NOMO-1 (cell line): ENCODE results near the gene OXSR1.
A peak's percentile ranks its signal among the peaks of the same experiment; 100 is the strongest.
"Not testable (repeated sequence)": the region's sequence is repeated elsewhere in the genome, so short reads cannot be mapped to it uniquely, and the experiment has no call there.

Experiments
- DNase-seq, 2 experiments: peaks; one replicate each; lab custom pipeline; 2025; ENCODE audit not compliant: unreplicated experiment in 2 of 2; lab: John Stamatoyannopoulos, UW

Gene OXSR1

DNA sequence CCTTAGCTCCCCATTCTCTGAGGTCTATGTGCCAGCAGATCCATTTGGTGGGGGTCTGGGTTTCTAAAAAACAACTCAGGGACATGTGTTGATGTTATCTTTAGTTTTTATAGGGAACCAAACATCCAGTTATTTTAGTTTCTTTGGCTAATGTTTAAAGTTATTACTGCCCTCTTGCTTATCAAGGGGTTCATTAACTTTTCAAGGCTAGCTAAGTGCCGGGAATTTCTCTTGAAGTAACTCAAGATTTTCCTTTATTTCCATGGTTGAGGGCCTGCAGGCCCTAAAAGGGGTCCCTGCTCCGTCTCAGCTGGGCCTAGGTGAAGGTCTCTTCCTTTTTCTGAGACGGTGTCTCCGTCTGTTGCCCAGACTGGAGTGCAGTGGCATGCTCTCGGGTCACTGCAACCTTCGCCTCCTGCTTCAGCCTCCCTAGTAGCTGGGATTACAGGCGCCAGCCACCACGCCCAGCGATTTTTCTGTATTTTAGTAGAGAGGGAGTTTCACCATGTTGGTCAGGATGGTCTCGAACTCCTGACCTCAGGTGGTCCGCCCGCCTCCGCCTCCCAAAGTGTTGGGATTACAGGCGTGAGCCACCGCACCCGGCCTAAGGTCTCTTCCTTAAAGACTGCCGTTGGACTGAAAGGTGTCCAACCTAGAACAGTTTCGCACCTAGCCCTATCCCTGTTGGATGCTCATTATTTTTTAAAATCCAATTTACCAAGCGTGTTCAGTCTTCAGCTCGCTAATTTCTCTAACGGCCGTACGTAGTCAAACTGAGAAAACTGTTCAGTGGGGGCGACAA, 1.3 kb upstream of the OXSR1 start:
- DNase-seq = no peak

DNA sequence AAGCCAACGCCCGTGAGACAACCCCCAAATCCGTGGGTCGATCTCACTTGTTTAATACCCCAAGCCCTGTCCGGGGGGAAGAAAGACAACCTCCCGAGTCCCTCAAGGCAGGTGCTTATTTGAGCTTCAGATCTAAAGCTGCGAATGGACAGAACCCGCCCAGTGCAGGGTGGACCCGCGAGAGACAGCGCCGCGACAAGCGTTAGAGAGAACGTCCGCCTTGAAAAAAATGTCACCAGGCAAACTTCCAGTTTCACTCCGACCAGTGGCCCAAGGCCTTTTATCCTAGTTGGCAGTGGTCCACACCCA, 740 bp upstream of the OXSR1 start:
- no peak for DNase-seq

DNA sequence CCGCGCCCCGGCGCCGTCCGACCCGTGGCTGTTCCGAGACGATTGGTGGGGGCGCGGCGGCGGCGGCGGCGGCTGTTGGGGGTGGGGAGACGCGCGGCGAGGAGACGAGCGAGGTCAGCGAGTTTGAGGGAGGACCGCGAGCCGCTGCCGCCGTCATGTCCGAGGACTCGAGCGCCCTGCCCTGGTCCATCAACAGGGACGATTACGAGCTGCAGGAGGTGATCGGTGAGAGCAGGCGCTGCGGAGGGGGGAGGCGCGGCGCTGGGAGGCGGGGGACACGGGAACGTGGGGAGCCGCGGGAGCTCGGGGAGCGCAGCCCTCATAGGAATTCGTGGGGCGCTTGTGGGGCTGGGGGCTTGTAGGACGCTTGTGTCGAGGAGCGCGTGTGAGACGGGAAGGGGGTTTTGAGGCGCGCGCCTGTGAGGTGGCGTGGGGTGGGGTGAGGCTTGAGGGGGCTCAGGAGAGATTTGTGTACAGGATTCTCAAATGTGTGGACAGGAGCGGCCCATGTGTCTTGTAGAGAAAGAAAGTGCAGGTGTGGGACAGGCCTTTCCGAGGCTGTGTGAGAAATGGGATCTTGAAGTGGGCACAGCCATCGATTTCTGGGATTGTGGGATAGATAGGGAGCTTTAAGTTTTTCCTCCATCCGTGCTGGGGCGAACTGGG, 518 bp downstream of the OXSR1 start:
- DNase-seq = no peak

DNA sequence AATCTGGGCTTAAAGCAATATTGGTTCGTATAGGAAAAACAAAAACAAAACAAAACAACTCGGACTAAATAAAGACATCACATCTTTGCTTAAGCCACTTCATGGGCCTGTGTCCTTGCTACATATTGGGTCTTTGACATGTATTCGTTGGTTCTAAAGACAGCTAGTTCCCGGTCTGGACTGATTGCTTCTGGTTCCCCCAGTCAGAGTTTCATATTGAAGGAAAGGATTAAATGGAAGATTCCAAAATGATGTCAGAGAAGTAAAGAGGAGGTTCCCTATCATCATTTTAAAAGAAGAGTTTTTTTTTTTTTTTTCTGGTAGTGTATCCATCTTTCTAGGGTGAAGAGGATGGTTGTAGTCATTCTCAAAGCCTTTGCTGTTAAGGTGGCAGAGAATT, 2.3 kb downstream of the OXSR1 start:
- DNase-seq = no peak

DNA sequence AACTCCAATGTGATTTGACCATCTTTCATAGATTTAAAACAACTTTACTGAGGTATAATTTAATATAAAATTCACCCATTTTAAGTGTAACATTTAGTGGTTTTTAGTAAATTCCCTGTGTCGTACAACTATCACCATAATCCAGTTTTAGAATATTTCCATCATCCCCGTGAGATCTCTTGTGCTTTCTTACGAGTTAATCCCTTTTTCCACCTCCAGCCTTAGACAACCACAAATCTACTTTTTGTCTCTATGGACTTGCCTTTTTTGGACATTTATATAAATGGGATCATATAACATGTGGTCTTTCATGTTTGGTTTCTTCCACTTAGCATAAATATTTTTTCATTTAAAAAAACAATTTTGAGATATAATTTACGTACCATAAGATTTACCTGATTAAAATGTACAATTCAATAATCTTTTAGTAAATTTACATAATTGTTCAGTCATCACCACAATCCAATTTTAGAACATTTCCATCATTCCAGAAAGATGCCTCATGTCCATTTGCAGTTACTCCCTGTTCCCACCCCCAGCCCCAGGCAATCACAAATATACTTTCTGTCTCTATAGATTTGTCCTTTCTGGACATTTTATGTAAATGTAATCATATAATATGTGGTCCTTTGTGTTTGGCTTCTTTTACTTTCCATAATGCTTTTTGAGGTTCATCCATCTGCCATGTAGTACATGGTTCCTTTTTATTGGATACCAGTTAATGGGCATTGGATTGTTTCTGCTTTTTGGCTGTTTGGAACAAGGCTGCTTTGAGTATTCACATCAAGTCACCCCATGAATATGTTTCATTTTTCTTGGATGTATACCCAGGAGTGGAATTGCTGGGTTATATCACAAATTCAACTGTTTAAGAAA, 3.1 kb downstream of the OXSR1 start:
- no peak for DNase-seq

DNA sequence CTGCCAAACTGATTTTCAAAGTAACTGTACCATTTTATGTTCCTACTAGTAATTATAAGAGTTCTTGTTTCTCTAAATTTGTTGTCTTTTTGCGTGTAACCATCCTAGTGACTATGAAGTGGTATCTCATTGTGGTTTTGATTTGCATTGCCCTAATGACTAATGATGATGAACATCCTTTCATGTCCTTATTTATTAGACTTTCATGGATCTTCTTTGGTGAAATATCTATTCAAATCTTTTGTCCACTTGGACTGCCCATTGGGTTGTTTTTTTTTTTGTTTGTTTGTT, 3.6 kb downstream of the OXSR1 start:
- DNase-seq = no peak

DNA sequence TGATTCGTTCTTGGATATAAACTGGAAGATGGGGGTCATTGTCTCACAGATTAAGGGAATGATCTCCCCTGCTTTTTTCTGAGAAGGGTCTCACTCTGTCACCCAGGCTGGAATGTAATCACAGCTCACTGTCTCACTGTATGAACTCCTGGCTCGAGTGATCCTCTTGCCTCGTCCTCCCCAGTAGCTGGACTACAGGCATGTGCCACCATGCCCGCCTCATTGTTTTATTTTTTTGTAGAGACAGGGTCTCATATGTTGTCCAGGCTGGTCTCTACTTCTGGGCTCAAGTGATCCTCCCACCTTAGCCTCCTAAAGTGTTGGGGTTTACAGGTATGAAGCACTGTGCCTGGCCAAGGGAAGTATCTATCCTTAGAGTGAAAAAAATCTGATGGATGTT, 5.4 kb downstream of the OXSR1 start:
- no peak for DNase-seq

DNA sequence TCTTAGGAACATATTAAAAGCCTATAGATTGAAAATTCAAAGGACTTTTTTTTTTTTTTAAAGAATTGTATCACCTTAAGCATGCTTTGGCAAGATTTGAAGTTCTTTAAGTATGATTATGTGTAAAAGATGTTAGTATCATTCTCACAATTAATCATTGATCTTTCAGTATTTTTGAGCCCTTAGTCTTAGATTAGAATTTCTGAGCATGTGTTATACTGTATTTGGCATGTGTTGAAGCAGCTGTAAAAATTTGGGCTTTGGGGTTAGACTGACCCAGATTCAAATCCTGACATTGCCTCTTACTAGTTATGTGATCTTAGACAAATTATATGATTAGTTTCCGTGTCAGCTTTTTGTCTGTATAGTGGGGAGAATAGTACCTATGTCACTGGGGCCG, 6.3 kb downstream of the OXSR1 start:
- DNase-seq = no peak

DNA sequence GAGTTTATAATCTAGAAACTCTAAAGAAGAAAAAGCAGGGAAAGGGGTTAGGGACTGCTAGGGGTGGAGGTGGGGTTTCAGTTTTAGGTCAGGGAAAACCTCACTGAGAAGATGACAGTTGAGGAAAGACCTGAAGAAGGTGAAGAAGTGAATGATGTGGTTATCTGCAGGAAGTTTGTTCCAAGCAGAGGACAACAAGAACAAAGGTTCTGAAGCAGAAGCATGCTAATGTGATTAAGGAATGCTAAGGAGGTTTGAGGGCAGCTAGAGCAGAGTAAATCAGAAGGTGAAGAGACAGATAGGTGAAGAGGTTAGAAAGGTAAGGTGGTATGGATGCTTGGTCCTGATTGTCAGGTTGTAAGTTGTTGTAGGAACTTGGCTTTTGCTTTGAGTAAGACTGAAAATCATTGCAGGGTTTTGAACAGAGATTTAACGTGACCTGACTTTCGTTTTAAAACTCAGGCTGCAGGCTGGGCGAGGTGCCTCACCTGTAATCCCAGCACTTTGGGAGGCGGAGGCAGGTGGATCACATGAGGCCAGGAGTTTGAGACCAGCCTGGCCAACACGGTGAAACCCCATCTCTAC, 8.6 kb downstream of the OXSR1 start:
- no peak for DNase-seq

DNA sequence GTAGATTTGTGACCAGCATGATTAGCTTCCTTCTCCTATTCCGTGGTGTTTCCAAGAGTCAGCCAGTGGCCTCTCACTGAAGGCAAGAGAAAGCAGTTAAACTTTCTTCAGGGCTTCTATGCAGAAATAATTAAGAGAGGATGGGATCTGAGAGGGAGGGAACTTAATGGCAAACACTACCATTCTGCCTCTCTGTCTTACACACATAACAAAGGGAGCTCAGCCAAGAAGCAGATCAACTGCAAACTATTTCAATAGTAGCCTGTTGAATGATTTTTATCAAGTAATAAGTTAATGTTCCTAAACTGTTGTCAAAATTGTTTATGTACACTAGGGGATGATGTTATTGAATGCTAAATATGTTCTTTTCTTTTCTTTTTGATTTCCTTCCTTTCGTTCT, 11.8 kb downstream of the OXSR1 start:
- DNase-seq = no peak

DNA sequence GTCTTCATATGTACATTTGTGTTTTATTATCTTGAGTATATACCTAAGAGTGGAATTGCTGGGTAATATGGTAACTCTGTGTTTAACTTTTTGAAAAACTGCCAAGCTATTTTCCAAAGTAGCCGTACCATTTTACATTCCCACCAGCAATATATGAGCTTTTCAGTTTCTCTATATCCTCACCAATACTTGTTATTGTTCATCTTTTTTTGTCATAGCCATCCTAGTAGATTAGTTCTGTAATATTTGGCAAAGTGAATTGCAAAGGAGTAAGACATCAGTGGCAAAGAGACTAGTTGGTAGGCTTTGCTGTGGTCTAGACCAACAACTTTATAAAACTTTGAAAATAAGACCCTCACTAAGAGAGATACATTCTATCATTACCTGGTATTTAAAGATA, 21.4 kb downstream of the OXSR1 start:
- DNase-seq = no peak

DNA sequence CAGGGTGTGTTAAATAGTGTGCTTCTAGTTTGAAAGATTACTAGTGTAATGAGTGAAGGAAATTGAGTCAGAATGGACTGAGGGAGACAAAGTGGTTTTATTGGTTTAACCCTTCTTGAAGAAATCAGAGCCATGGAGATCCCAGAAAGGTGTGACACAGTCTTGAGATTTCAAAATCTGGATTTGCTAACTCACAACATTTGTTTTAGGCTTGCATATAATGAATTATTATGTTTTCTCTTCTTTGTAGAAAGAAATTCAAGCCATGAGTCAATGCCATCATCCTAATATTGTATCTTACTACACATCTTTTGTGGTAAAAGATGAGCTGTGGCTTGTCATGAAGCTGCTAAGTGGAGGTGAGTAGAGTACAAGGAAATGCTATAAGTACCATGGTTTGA, 25.1 kb downstream of the OXSR1 start:
- no peak for DNase-seq

DNA sequence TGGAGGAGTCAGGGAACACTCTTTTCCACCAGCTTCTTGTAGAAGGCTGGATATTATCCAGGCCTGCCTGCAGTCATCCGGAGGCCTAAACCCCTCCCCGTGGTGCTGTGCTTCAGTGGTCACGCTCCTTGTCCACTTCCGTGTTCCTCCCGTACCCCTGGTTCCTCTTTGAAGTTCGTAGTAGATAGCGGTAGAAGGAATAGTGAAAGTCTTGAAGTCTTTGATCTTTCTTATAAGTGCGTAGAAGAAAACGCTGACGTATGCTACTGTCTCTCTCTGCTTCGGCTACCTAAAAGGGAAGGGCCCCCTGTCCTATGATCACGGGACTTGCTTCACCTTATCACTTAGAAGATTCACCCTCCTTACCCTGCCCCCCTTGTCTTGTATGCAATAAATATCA, 37.6 kb downstream of the OXSR1 start:
- DNase-seq = not testable (repeated sequence)

DNA sequence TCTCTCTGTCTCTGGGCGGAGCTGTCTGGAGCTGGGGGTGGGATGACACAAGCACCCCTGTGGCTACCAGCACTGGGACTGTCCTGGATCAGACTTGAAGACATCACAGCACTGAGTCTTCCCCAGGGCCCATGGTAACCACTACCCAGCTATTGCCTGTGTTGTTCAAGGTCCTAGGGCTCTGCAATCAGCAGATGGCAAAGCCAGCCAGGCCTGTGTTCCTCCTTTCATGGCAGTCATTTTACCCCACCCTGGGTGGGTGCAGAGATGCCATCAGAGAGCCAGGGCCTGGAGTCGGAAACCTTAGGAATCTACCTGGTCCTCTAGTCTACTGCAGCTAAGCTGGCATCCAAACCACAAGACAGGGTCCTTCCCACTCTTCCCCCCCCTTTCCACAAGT, 38.4 kb downstream of the OXSR1 start:
- no peak for DNase-seq

DNA sequence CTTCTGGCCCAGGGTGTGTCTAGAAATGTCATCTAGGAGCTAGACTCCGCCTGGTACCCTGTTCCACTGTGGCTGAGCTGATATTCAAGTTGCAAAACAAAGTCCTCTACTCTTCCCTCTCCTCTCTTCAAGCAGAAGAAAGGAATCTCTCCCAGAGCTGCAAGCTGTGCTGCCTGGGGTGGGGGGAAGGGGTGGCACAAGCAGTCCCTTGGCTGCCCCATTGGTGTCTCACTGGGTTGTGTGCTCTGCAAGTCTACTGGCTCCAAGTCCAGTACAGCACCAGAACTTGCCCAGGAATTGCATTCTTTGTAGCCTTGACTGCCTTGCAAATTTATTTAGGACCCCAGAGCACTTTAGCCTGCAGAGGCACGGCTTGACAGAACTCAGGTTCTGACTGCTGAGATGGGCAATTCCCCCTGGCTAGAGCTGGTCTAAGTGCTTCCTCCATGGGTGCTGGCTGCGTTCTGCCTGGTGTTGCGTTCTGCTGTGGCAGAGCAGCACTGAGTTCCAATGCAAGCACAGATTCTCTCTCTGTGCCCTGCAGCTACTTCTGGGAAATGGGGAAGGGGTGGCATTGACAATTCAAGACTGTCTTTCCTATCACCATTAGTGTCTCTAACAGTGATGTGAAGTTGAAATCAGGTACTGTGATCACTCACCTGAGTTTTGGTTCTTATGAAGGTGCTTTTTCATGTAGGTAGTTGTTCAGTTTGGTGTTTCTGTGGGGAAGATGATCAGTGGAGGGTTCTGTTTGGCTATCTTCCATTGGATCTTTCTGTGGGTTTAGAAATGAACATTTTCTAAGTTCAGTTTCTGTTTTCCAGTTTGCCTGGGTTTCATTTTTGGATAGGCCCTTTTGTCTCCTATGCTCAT, 39.5 kb downstream of the OXSR1 start:
- no peak for DNase-seq

DNA sequence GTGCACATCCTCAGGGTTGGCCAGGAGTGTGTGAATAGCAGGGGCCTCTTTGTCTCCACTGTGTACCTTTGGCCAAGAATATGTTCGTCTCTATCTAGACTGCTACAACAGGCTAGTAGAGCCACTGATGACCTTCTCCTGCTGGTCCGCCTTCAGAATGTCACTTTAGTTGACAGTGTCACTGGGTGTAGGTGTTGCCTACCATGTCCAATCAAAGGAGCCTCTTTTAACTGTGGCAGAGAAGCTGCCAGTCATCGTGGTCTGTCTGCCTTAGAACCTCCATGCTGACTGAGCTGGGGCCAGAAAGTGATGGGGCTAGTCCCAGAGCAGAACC, 40.1 kb downstream of the OXSR1 start:
- no peak for DNase-seq

DNA sequence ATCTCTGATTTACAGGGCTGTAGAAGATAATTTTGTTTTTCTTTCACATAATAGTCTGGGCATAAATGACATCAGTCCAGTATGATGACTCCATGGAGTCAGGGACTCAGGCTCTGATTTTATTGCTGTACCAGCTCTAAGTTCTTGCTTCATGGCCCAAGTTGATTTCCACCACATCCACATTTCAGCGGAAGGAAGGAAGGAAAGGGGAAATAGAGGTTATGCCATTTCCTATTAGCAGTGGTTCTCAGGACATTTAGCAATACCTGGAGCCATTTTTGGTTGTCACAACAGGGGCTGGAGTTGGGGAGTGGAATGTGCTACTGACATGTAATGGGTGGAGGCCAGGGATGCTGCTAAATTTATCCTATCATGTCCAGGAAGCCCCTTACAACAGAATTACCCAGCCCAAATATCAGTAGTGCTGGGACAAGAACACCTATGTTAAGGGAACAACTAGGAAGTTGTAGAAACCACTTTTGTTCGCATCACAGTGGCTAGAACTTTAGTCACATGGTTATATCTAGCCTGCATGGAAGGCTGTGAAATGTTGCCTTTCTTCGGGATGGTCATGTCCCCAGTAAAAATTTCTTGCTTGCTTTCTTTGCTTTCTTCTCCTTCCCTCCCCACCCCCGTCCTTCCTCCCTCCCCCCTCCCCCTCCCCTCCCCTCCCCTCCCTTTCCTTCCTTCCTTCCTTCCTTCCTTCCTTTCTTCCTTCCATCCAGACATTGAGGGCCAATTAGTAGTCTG, 42.1 kb downstream of the OXSR1 start:
- DNase-seq = peak; percentile 16 to 22

DNA sequence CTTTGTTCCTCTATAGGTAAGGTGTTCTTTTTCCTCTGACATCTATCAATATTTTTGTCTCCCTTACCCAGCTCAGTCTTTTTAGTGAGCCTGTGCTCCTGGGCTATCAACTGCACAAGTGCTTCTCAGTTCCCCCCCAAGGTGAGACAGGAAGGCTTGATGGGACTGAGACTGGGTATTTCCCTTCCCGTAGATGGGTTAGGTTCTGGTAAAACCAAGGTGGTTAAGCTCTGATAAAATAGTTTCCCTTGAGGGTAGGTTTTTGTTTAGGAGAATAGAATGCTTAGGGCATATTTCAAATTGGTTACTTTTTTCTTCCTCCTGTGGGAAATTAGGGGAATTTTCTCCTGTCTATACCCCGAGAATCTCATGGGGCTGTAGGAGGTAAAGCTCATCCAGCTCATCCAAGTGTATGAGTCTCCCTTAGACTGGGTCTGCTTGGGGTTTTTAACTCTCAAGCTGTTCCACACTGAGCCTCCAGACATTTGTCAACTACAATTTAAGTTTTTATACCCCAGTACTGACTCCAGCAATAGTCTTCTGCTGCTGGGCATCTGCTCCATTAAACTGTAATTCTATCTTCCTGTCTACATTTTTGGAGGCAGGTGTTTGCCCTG, 44.9 kb downstream of the OXSR1 start:
- no peak for DNase-seq

DNA sequence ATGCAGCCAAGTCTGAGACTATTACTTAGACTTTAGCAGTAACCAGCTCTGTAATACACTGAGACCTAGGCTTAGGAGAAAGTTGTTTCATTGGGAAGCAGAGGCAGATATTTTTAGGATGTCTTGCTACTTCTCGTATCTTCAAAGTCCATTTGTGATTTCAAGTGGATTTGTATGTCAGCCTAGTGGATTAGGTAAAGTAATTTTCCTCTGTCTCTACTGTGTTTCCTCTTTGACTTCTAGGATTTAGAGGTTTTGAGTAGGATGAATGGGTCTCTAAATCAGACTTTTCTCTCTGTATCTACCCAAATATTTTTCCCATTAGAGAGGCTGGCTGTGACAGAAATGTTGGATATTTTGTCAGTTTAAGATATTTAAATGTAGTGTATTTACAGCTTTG, 46.8 kb downstream of the OXSR1 start:
- DNase-seq = no peak

DNA sequence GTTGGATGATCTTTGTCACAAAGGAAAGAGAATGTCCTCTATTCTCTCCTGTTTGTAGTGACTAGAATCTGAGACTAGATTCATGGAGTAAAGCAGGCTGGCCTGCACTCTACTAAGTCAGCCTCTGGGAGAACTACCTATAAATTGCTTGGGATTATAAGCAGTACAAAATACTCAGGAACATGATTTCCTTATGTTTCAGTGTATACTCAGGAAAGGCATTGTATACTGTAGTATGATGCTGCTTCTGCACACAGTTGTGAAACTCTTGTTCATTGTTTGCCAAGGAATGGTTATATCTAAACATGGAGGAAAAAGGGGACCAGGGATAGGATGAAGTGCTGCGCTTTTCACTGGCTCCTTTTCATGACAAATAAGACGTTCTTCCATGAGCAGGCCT, 49.2 kb downstream of the OXSR1 start:
- no peak for DNase-seq
